HEK293T (cell line): ENCODE data around the gene ANXA11.

Experiments used
- BHLHE40 ChIP-seq: fragments of 450-650 bp; IDR thresholded peaks from 2 replicates; pipeline ENCODE4 v1.6.1; 2016; ENCODE audit warnings: mild to moderate bottlenecking, moderate library complexity, borderline replicate concordance
- ELF4 ChIP-seq: fragments of 450-650 bp; IDR thresholded peaks from 2 replicates; pipeline ENCODE4 v1.6.1; 2017; ENCODE audit warnings: antibody characterized with exemption
- FOXA1 ChIP-seq: fragments of 450-650 bp; IDR thresholded peaks from 2 replicates; pipeline ENCODE4 v1.6.1; 2016; ENCODE audit warnings: mild to moderate bottlenecking
- FOXK2 ChIP-seq: fragments of 450-650 bp; IDR thresholded peaks from 2 replicates; pipeline ENCODE4 v1.6.1; 2016; ENCODE audit warnings: mild to moderate bottlenecking
- L3MBTL2 ChIP-seq: fragments of 450-650 bp; conservative IDR thresholded peaks from 2 replicates; pipeline ENCODE4 v1.6.1; 2016; ENCODE audit warnings: mild to moderate bottlenecking
- LEF1 ChIP-seq: fragments of 450-650 bp; IDR thresholded peaks from 2 replicates; pipeline ENCODE4 v1.6.1; 2017; ENCODE audit warnings: mild to moderate bottlenecking, borderline replicate concordance
- SP1 ChIP-seq: fragments of 450-650 bp; IDR thresholded peaks from 2 replicates; pipeline ENCODE4 v1.6.1; 2017
- SUZ12 ChIP-seq: fragments of 450-650 bp; IDR thresholded peaks from 2 replicates; pipeline ENCODE4 v1.6.1; 2016; ENCODE audit warnings: mild to moderate bottlenecking
- TARDBP ChIP-seq: fragments of 450-650 bp; IDR thresholded peaks from 2 replicates; pipeline ENCODE4 v1.6.1; 2016

GRCh38 chr10:80137031-80137862 is 68.1 kb downstream of the ANXA11 start:
- no peak for TF ChIP-seq FOXA1
- no peak for TF ChIP-seq BHLHE40
- no peak for TF ChIP-seq SUZ12
- no peak for TF ChIP-seq LEF1
- TF ChIP-seq FOXK2, result no peak
- no peak for TF ChIP-seq ELF4
- no peak for TF ChIP-seq L3MBTL2
- TF ChIP-seq TARDBP, result no peak
- no peak for TF ChIP-seq SP1
